Osteocyte (in vitro differentiated cells): ENCODE results near the gene COPS8. TPM values are rescaled to one million over a fixed set of nuclear protein-coding genes. Genes with fewer than 3 reads are reported as not detected.
A peak's percentile ranks its signal among the peaks of the same experiment; 100 is the strongest.

Experiments
- DNase-seq: peaks from one replicate; pipeline ENCODE4 v3.0.0; 2021; ENCODE audit warnings: mixed read lengths; ENCODE audit not compliant: unreplicated experiment; ENCODE audit errors: extremely low spot score
- H3K27ac Mint-ChIP-seq: one replicate; pipeline ENCODE4 v1.8.0; 2021; ENCODE audit warnings: mild to moderate bottlenecking, mixed read lengths; ENCODE audit not compliant: unreplicated experiment
- H3K27me3 Mint-ChIP-seq: one replicate; pipeline ENCODE4 v1.8.0; 2021; ENCODE audit warnings: mixed read lengths; ENCODE audit not compliant: unreplicated experiment
- H3K36me3 Mint-ChIP-seq: one replicate; pipeline ENCODE4 v1.8.0; 2021; ENCODE audit warnings: mixed read lengths; ENCODE audit not compliant: unreplicated experiment
- H3K4me1 Mint-ChIP-seq: one replicate; pipeline ENCODE4 v1.8.0; 2021; ENCODE audit warnings: mixed read lengths; ENCODE audit not compliant: unreplicated experiment
- H3K4me3 Mint-ChIP-seq: one replicate; pipeline ENCODE4 v1.8.0; 2021; ENCODE audit warnings: mild to moderate bottlenecking, moderate library complexity, mixed read lengths; ENCODE audit not compliant: unreplicated experiment
- H3K9me3 Mint-ChIP-seq: one replicate; pipeline ENCODE4 v1.8.0; 2021; ENCODE audit warnings: mixed read lengths; ENCODE audit not compliant: unreplicated experiment
- total RNA-seq: library from RNA; stranded (reverse); gene quantifications from 2 replicates; pipeline ENCODE4 v1.2.1, GENCODE V29; 2021
- TF ChIP-seq, protein P1 (sequence below): fragments of 200-600 bp; sonication (generic); IDR thresholded peaks from 2 replicates; pipeline ENCODE4 v1.5.0; 2021; ENCODE audit warnings: antibody characterized with exemption, mild to moderate bottlenecking, moderate library complexity

COPS8 gene
- total RNA-seq, 1 donor from 2014 or later, result 104 TPM

DNA sequence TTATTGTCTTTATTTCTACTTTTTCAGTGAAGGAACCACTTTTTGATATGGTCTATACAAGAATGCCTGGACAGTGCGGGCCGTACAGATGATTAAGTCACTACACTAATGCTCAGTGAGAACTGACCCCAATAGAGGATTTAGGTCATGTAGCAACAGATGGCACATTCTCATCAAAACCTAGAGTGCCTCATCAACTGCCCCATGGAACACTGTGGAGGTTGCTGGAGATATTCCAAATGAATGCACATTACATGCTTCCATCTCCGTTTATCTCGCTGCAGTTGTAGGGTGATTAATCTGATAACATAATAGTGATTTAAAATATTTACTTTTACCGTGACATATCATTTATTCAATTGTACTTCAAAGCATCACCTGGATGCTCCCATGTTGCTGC is 41.8 kb upstream of the COPS8 start:
- H3K4me1 Mint-ChIP-seq, result no peaks in the 10 kb centered on the region
- H3K27me3 Mint-ChIP-seq, result no peaks in the 10 kb centered on the region
- peaks cover 10% of the 10 kb centered on the region for H3K36me3 Mint-ChIP-seq
- no peak overlapping the region for H3K4me3 Mint-ChIP-seq
- peaks cover 19% of the 10 kb centered on the region for H3K9me3 Mint-ChIP-seq
- TF ChIP-seq, protein P1, sequence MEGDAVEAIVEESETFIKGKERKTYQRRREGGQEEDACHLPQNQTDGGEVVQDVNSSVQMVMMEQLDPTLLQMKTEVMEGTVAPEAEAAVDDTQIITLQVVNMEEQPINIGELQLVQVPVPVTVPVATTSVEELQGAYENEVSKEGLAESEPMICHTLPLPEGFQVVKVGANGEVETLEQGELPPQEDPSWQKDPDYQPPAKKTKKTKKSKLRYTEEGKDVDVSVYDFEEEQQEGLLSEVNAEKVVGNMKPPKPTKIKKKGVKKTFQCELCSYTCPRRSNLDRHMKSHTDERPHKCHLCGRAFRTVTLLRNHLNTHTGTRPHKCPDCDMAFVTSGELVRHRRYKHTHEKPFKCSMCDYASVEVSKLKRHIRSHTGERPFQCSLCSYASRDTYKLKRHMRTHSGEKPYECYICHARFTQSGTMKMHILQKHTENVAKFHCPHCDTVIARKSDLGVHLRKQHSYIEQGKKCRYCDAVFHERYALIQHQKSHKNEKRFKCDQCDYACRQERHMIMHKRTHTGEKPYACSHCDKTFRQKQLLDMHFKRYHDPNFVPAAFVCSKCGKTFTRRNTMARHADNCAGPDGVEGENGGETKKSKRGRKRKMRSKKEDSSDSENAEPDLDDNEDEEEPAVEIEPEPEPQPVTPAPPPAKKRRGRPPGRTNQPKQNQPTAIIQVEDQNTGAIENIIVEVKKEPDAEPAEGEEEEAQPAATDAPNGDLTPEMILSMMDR, result no peak
- no peak overlapping the region for H3K27ac Mint-ChIP-seq
- DNase-seq, result peak; percentile 8

DNA sequence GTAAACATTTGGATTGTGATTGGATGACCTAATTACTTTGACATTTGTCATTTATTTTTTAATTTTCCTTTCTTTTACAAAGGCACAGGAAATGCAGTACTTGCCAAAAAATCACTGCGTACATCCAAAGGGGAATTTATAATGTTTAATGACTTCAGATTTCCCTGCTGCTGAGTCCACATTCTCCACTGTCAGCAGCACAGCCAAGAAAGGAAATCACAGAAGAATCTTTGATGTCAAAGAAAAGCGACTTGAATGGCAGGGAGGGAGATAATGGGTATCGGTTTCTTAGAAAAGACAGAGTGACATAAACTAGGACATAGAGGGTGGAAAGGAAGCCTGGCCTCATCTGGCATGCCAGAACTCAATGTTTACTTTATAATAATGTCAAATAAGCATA is 41.4 kb upstream of the COPS8 start:
- TF ChIP-seq, protein P1, result no peak
- H3K9me3 Mint-ChIP-seq, result peaks cover 23% of the 10 kb centered on the region
- no peaks in the 10 kb centered on the region for H3K27me3 Mint-ChIP-seq
- no peak overlapping the region for H3K27ac Mint-ChIP-seq
- no peak overlapping the region for H3K4me3 Mint-ChIP-seq
- no peak for DNase-seq
- no peaks in the 10 kb centered on the region for H3K4me1 Mint-ChIP-seq
- H3K36me3 Mint-ChIP-seq, result peaks cover 13% of the 10 kb centered on the region

DNA sequence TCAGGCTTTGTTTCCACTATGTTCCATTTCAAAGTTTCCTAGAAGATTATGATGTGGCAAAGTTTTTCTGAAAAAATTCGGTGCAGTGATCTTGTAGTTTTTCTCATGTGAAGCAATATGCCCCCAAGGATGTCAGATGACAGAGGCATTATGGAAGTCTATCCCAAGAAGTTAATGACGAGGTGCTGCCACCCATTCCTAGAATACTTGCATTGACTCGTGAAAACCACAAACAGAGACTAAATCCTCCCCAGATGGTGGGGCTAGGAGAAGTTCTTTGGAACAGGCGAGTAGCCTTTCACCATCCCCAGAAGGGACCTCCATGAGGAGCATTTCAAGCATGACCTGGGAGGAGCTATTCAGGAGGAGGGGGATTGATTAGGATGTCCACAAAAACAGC is 40.2 kb upstream of the COPS8 start:
- Mint-ChIP-seq H3K9me3 (peaks cover 29% of the 10 kb centered on the region), H3K36me3 (peaks cover 16% of the 10 kb centered on the region)

DNA sequence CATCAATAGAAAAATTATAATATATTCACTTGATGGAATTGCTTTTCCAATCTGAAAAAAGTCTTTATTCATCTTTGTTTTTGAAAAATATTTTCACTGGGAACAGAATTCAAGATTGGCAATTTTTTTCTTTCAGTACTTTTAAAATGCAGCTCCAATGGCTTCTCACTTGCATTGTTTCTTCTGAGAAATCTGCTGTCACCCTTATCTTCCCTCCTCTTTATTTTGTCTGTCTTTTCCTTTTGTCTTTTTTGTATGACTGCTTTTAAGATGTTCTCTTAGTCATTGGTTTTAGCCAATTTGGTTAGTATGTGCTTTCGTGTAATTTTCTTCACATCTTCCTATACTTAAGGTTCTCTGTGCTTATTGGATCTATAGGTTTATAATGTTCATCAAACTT is 37.1 kb upstream of the COPS8 start:
- Mint-ChIP-seq H3K4me3 (no peak overlapping the region), H3K27me3 (no peaks in the 10 kb centered on the region), H3K36me3 (peaks cover 16% of the 10 kb centered on the region), H3K4me1 (no peaks in the 10 kb centered on the region), H3K27ac (no peak overlapping the region), H3K9me3 (peaks cover 29% of the 10 kb centered on the region)
- TF ChIP-seq, protein P1, result no peak
- DNase-seq, result no peak

More for the DNA sequence above, 40.2 kb upstream of the COPS8 start:
- Mint-ChIP-seq H3K27ac (no peak overlapping the region), H3K27me3 (no peaks in the 10 kb centered on the region), H3K4me3 (no peak overlapping the region), H3K4me1 (no peaks in the 10 kb centered on the region)
- TF ChIP-seq, protein P1, result no peak
- no peak for DNase-seq

DNA sequence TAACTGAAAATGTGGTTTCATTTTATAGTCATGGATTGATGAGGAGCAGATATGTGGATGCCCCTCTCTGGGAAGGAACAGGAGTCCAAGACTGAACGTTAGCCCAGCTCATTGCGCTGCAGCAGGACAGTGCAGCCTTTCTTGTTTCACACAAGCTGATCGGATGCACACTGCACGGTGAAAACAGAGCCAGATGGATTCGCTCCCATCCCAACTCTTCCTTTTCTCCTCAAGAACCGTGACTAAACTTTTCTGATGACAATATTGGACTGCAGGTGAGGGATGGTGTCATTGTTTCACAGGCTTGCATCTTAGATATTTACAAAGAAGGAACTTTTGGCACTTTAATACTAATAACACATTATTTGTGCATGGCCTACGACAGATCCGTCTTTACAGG is 33.8 kb upstream of the COPS8 start:
- H3K4me1 Mint-ChIP-seq, result no peaks in the 10 kb centered on the region
- peaks cover 16% of the 10 kb centered on the region for H3K36me3 Mint-ChIP-seq
- H3K27ac Mint-ChIP-seq, result no peak overlapping the region
- H3K9me3 Mint-ChIP-seq, result peaks cover 29% of the 10 kb centered on the region
- no peak overlapping the region for H3K4me3 Mint-ChIP-seq
- peak; percentile 32 for DNase-seq
- TF ChIP-seq, protein P1, result no peak
- no peaks in the 10 kb centered on the region for H3K27me3 Mint-ChIP-seq
